Fibroblast of skin of back (primary cell): ENCODE results near the gene DGAT2.

ENCODE experiments used
- DNase-seq: peaks from one replicate; pipeline ENCODE4 v3.0.0-alpha.2; 2013

Gene DGAT2

DNA sequence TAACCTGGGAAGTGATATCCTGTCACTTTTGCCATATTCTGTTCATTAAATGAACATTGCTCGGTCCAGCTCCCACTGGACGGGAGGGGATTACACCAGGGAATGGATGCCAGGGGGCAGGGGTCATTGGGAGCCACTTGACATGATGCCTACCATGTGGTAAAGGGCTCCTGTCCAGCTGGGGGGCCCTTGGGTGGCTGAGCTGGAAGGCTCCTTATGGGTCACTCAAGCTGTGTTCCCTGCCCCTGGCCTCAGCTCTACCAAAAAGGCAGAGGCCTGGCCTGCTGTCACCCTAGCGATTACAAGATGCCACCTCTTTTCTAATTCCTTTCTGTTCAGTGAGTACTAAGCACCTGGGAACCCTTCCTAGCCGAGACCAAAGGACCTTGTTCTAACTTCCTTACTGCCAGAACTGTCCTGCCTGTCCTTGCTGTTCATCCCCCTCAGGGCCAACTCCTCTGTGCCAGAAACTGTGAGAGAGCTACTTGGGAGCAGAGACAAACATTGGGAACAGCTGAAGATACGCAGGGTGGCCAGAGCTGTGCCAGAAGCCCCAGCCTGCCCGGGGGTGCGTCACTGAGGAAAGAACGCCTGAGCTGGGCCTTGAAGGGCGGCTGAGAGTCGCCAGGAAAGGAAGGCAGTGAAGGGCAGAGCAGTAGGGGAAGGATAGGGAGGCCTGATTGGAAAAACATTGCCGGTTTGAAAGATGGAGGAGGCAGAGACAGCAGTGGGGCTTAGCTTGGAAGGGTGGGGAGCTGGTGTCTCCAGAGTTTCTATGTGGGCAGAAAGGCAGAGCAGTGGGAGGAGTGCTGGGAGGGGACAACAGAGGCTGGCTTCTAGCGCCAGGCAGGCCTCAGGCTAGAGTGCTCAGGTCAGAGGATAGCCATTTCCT lies 33.7 kb downstream of the DGAT2 start:
- DNase-seq = no peak

DNA sequence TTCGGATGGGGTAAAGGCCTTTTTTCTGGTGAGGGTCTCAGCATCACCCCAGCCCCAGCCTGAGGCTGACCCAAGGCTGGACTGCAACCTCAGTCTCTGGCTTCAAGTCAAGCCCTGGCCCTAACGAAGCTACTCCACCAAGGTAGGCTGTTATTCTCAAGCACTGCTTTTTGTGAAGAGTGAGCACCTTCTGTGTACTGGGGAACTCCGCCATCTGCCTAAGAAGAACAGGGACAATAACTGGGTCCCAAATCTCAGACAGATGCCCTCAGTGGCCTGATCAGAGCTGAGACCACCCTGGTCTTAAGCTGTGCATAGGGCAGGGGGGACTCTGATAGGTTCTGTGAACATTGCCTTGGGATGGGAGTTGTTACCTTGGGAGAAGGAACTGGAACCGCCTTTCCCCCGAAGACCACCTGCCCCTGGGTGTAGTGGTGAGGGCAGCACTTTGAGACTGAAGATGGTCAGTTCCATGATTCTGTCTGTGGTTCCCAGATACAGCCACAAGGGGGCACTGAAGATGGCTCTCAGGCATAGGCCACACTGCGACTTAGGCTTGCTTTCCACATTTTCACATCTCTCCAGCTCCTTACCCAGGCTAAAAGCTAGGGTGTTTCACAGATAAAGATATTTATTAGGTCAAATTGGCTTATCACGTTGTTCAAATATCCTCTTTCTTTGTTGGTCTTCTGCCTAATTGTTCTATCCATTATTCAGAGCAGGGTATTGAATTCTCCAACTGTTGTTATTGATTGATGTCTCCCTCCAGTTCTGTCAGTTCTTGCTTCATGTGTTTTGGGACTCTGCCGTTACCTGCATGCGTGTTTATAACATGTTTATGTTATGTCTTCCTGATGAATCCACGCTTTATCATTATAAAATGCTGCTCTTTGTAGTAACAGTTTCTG lies 34.6 kb downstream of the DGAT2 start:
- DNase-seq = peak; percentile 61

DNA sequence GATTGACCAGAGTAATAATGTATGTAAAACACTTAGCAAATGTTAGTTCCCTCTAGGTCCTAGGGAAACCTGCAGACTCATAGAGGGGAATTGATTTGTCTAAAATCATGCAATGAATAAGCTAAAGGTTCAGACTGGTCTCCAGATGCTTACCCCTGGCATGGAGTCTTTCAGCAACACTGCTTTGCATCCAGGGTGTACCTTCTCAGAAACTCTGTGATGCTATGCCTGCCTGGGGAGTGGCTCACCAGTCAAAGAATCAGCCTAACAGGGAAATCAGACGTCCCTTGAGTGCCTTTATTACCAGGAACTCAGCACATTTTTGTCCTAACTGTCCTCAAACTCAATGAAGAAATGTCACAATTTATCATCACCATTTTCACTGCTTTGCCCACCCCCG lies 40.5 kb downstream of the DGAT2 start:
- no peak for DNase-seq

DNA sequence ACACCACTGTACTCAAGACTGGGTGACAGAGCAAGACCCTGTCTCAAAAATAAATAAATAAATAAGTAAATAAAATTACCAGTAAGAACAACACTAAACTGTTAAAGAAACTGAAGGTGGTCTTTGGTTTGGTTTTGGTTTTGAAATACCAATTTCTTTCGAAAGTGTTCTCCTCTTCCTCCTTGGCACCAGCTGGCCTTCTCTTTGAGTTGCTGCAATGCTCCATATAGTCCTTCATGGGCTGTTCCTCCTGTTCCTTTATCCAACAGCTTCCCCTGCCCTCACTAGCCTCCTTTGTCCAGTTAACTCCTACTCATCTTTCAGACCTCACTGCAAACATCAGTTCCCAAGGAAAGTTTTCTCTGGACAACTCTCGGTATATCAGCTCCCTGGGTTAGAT lies 41.4 kb downstream of the DGAT2 start:
- no peak for DNase-seq

DNA sequence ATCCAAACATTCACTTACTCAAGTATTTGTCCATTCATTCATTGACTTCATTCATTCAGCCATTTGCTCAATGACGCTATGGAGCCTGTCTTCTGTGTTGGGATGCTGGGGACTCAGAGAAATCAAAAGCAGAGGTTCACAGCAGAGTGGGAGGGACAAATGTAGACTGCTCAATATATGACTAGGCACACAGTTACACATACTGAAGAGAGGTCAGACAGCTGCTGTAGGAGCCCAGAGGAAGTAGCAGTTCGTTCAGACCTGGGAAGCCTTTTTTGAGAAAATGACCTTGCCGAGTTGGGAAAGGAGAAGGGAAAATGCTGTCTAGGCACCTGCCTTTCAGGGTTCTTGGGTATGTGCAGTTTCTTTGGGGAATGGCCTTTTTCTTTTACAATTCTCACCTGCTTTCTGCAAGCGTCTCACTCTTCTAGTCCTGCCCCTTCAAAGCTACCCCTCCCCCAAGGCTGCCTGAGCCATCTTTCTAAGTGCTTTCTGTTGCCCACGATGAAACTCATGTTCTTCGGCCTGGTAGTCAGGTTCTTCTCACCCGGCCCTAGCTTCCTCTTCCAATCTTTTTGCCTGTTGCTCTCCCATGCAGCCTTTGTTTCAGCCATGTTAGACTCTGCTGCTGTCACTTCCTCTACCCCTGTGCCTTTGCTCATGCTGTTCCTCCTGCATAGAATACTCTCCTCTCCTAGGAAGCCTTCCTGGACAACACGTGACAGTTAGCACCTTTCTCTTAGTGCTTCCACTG lies 42.2 kb downstream of the DGAT2 start:
- no peak for DNase-seq

DNA sequence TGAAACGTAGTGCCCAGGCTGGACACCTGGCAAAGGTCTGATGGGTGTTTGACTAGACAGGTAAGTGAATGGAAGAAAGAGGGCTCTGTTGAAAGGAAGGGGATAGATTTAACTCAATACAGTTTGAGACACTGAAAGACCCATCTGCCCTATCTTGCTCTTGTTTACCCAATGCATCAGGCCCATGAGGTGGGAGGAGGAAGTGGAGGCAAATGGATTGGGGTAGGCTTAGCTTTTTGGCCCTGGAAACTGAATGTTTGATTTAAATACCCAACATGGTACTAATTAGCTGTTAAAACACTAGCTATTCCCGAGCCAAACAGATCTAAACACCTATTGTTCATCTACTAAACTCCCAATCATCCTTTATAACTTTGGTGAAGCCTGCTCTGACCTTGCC lies 42.9 kb downstream of the DGAT2 start:
- no peak for DNase-seq

DNA sequence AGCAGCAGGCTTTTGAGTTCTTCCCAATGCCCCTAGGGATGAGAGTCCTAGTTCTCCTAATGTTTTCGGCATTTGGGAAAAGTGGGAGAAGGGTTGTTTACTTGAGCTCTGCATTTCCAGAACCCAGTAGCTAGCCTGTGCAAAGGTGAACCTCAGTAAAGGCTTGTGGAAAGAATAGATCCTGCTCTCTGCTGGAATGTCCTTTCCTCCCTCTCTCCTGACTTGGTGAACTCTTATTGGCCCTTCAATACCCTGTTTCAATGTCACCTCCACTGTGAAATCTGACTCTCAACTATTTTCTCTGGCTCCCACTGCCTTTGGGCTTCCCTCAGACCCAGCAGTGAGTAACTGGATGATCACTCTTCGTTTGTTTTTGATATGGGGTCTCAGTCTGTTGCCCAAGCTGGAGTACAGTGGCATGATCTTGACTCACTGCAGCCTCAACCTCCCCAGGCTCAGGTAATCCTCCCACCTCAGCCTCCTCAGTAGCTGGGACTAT lies 44.0 kb downstream of the DGAT2 start:
- DNase-seq = no peak

DNA sequence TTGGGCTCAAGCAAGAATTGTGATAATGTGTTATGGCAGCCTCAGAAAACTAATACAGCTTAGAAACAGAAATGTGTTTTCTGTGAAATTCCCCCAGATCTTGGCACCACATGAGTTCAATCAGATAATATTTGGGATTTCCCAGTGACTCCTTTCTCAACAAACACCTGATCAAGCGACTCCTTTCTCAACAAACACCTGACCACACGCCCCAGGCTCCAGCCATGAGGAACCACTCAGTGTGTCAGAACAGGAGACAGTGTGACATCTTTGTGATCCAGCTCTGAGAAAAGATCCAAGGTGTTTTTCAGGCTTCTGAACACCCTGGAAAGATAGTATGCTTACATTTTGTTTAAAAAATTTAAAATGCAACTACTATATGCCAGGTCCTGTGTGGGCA lies 44.5 kb downstream of the DGAT2 start:
- DNase-seq = no peak

DNA sequence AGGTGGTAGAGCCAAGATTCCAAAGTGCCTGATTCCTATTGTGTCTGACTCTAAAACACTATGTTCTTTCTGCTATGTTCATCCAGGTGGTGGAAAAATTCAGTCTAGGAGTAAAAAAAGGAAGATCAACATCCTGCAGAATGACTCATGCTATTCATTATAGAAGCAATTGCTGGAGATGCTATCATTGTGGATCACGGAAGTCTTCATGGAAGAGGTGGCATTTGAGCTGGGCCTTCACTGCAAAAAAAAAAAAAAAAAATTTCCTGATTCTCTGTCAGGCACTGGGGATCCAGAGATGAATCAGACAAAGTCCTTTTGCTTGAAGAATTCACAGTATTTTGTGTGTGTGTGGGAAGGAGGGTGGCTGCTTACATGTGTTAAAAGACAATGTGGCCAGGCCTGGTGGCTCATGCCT lies 45.1 kb downstream of the DGAT2 start:
- peak; percentile 23 for DNase-seq

DNA sequence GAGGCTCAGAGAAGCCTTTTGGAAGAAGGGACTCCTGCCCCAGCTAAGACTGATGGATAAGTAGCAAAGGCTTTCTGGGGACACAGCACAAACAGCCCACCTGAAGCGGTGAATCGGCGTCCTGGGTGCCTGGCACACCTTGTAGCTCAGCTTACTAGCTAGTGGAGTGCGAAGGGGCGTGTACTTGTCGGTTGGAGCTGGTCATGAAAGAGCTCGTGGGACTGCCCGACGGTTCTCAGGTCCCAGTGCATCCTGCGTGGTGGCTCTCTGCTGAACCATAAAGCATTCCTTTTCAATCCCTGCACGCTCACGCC lies 45.7 kb downstream of the DGAT2 start:
- DNase-seq = no peak

DNA sequence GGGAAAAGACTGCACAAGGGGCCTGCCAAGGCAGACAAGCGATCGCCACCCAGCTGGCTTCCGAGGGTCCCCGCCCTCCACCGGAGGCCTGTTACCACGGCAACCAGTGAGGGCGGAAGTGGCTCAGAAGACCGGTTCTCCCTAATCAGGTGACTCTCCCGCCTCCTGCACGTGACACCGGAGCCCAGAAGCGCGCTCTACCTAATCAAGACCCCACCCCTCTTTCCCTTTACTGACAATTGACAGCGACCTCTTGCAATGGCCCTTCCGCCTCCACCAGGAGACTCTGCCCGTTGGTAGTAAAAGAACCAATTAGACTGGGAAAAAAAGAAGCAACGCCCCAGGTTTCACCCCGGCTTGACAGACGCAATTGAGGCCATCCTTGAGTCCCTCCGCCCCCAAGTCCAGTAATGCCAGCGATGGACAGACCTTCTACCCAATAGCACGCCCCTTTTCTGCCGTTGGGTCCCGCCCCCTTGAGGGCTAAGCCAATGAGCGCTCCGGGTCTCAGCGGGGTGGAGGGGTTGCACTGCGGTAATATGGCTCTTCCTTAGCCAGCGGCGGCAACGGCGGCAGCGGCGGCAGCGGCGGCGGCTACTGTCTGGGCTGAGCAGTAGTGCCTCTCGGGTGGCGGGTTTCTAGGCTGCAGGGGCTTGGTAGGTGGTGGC lies 46.2 kb downstream of the DGAT2 start, which contains the start of gene UVRAG:
Gene UVRAG, plus strand, starts transcription at position 534 of the 668 bp plus-strand sequence. CDS start 198 bp downstream, outside the sequence.
- DNase-seq = peak; percentile 99

DNA sequence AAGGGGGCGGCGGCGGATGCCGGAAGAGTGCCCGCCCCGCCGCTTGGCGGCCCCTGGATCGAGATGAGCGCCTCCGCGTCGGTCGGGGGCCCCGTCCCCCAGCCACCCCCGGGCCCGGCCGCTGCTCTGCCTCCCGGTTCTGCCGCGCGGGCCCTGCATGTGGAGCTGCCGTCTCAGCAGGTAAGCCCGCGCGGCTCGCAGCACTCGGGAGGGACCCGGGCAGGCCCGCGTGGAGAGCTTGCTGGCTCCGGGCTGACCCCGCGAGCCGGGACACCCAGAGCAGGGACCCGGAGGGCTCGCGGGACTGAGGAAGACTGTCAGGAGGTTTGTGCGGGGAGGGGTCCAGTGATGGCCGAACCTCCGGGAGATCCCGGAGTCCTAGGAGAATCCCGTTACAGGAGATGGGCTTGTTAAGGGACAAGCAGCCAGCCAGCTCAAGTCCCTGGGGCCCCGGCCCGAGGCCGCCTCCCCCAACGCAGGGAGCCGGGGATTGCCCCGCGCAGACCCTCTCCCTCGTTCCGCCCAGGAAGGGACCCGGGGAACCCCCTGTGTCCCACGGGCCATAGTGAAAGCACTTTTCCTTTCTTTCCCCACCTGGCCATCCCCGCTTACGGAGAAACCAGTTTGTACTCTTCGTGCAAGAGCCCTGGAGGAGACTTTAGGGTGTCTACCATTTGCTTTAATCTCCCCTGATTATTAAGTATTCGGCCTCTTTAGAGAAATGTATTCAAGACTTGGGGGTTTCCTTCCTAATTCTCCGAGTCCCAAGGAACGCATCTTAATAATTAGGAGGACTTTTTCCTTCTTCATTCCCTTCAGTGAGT lies 47.0 kb downstream of the DGAT2 start:
- peak; percentile 47 for DNase-seq

DNA sequence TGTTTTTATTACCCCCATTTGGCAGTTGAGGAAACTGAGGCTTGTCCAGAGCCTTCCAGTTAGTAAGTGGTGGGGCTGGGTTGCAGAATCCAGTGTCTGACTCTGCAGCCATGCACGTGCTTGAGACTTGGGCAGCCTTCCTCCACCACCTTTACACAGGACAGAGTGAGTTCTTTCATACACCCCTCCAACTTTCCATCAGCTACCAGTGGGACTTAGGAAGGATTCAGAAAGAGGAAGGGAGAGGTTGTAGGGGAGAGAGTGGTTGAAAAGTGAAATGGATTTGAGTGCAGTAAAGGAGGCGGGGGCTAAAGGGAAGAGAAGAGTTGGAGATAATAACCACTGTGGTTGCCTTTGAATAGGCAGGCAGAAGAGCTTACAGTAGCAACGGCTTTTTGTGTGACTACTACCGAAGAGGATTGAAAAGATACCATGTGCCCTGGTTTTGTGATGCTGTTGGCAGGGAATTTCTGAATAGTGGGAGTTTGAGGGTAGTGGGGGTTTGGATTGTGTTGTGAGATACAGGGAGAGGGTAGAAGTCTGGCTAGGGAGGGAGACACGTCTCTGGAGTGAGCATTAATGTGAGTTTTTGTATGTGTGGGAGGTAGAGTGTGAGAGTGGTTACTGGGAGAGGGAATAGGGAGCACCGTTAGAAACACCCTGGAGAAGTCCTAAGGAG lies 48.1 kb downstream of the DGAT2 start:
- no peak for DNase-seq

DNA sequence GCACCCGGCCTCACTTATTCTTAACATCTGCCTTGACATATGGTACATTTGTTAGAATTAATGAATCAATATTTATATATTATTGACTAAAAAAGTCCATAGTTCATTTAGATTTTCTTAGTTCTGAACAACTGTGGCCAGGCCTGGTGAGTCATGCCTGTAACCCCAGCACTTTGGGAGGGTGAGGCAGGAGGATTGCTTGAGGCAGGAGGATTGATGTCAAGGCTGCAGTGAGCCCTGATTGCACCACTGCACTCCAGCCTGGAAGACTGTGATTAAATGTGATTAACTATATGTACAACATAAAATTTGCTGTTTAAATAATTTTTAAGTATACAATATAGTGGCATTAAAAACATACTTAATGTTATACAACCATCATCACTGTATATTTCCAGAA lies 52.1 kb downstream of the DGAT2 start:
- peak; percentile 20 for DNase-seq

DNA sequence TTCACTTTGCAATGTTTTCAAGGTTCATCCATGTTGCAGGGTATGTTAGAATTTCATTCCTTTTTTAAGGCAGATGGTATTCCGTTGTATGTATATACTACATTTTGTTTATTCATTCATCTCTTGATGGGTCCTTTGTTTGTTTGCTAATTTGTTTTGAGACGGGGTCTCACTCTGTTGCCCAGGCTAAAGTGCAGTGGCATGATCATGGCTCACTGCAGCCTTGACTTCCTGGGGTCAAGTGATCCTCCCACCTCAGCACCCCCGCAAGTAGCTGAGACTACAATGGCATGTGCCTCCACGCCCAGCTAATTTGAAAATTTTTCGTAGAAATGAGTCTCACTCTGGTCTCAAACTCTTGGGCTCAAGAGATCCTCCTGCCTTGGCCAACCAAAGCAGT lies 52.6 kb downstream of the DGAT2 start:
- DNase-seq = no peak

DNA sequence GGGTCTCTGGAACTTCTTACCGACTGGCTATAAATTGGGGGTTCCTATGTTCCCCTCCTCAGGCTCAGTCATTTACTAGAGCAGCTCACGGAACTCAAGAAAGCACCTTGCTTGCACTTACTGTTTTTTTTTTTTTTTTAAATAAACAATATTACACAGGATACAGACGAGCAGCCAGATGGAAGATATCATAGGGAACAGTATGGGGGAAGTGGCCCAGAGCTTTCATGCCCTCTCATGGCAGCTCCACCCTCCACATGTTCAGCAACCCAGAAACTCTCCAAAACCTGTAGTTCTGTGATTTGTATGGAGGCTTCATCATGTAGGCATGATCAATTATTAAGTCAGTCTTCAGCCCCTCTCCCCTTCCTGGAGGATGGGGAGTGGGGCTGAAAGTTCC lies 54.0 kb downstream of the DGAT2 start:
- no peak for DNase-seq

DNA sequence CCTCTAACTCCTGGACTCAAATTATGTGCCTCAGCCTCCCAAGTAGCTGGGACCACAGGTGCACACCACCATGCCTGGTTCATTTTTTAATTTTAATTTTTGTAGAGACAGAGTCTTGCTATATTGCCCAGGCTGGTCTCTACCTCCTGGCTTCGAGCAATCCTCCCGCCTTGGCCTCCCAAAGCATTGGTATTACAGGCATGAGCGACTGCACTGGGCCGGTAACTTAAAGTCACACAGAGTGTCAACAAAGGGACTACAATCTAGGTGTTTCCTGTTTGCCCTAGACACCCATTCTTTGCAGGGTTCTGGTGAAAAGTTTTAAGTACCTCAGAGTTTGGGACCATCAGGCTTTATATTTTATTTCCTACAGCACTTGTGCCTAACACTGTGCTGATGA lies 54.8 kb downstream of the DGAT2 start:
- no peak for DNase-seq

DNA sequence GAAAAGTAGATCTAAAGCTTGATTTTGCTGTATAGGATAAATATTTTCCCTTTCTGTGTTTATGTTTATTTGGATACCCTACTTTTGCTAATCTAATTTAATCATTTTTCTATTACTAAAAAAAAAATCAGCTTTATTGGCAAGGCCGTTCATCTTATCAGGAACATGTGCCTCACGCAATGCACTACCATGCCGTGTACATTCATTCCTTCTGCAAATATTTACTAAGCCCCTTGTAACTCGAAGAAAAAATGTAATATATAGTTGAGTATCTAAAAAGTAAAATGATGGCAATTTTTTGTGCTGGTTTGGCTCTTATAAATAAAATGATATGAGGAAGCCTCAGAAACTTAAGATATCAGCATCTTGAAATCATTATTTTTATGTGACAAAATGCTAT lies 55.4 kb downstream of the DGAT2 start:
- DNase-seq = no peak

DNA sequence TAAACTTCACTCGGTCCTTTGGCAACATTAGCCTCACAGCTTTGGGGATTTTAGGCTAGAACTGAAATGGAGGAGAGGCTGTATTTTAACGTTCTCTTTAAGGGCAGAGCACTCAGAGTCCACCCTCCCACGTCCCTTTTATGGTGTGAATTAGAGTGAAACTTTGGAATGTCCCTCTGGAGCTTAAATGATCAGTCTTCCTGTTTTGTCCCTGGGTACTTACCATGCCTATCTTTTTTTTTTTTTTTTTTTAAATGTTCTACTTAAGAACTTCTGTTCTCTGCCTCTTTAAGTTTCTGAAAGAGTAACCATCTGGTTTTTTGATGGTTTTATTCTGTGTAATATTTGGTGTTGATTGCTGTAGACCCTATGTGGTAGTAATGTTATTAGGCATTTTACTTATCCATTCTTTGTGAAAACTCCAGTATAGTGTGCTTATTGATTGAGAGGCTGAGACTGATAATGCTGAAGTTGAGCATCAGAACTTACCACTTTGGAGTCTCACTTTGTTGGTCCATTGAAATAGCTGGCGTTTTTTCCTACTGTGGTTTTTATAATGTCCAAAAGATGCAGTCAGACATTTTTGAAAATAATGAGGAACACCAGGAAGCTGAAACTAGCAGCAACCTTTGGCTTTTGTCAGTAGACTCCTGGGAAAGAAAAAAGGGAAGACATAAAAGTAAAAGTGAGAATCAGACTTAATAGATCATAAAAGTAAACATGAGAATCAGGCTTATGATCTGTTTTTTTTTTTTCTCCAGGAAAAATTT lies 58.1 kb downstream of the DGAT2 start:
- peak; percentile 80 for DNase-seq

DNA sequence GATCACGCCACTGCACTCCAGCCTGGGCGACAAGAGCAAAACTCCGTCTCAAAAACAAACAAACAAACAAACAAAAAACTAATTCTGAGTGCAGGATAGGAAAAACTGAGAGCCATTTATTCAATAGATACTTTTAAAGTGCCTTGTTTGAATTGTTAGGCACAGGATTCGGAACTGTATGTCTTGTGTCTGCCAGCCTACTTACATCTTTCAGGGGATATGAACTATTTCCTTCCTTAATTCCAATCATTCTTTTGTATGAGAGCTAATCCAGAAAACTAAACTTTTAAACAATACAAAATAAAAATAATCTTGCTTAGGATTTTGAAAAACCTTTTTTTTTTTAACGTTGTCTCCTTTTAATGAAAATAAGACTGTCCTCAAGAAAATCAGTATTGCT lies 59.0 kb downstream of the DGAT2 start:
- DNase-seq = peak; percentile 23
